Renal cortex interstitium (tissue), 11 donors: ENCODE results near the gene BICDL2. TPM values are rescaled to one million over a fixed set of nuclear protein-coding genes. Genes with fewer than 3 reads are reported as not detected.
A peak's percentile ranks its signal among the peaks of the same experiment; 100 is the strongest.

Experiments
- DNase-seq, 11 donors: peaks; one replicate each; pipeline ENCODE4 v3.0.0-alpha.2; 2013; ENCODE audit warnings: low read depth in 9 of 11, low spot score in 4 of 11; ENCODE audit errors: extremely low read depth in 1 of 11
- polyA plus RNA-seq, 3 donors: library from polyadenylated mRNA; unstranded; fragments of 120-200 nt; gene quantifications; one replicate each; pipeline ENCODE4 v1.2.1, GENCODE V29; 2013; ENCODE audit not compliant: insufficient read length in 3 of 3

Gene BICDL2
- polyA plus RNA-seq, 3 donors: 1.0 to 2.5 (median 2.0) TPM

- DNase-seq: peak in 10 of 11 donors; percentile 71 to 91 (median 86)
Observed at GRCh38 chr16:2980227-2981176, 56.2 kb downstream of the BICDL2 start, which contains the start of gene PKMYT1. Gene PKMYT1, minus strand, starts transcription at chr16:2980446. Its CDS starts 789 bp downstream, at chr16:2979657.

DNA sequence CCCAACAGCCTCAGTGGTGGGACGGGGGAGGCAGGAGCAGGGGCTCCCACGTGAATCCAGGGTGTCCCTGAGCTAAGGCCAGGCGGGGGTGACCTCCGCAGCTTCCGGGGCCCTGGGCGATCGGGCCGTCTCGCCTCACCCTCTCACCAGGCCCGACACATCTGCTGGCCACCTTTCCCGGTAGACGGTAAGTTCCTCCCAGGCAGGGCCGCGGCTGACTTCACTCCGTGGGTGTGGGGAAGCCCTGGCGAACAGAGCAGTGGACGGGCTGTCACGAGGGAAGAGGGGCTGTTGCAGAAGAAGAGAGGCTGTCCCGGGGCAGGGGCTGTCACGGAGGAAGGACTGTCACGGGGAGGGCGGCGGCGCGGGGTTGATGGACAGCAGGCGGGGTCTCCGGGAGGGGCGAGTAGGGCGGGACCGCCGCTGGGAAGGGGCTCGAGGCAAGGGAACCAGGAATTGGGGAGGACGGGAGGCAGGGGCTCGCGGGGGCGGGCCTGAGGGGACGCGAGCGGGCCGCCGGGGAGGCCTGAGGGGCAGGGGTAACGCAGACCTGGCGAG, 57.0 kb downstream of the BICDL2 start:
- no peak for DNase-seq

Other genes with a start within 250 kb of the BICDL2 start
- gene PRSS33, start 249.4 kb downstream of the BICDL2 start, polyA plus RNA-seq: under 1 TPM in 2 of 3 donors, not detected in 1; 0.22 to 0.24 TPM
- not detected for gene PRSS41, start 238.5 kb downstream of the BICDL2 start, polyA plus RNA-seq
- gene PRSS21, start 219.7 kb downstream of the BICDL2 start, polyA plus RNA-seq: under 1 TPM in 2 of 3 donors, not detected in 1; 0.30 to 0.49 TPM
- under 1 TPM in 1 of 3 donors, not detected in 2; 0.70 TPM for gene ZG16B, start 206.6 kb downstream of the BICDL2 start, polyA plus RNA-seq
- 10 to 100 TPM in 1 of 3 donors, 1 to 10 TPM in 2; 2.8 to 12.2 (median 7.7) TPM for gene PRSS22, start 178.8 kb downstream of the BICDL2 start, polyA plus RNA-seq
- 10 to 100 TPM; 15.5 to 30.4 (median 30.0) TPM for gene FLYWCH2, start 153.7 kb downstream of the BICDL2 start, polyA plus RNA-seq
- 10 to 100 TPM; 17.8 to 45.4 (median 31.1) TPM for gene FLYWCH1, start 125.0 kb downstream of the BICDL2 start, polyA plus RNA-seq
- gene KREMEN2, start 72.7 kb downstream of the BICDL2 start, polyA plus RNA-seq: 1 to 10 TPM; 1.3 to 2.6 (median 2.0) TPM
- gene PAQR4, start 67.6 kb downstream of the BICDL2 start, polyA plus RNA-seq: 10 to 100 TPM in 1 of 3 donors, 1 to 10 TPM in 2; 8.1 to 12.5 (median 8.3) TPM
- gene PKMYT1, start 56.5 kb downstream of the BICDL2 start, polyA plus RNA-seq: 10 to 100 TPM; 11.7 to 22.4 (median 18.8) TPM
- gene CLDN9, start 24.0 kb downstream of the BICDL2 start, polyA plus RNA-seq: 1 to 10 TPM; 1.7 to 3.2 (median 2.5) TPM
- gene CLDN6, start 18.8 kb downstream of the BICDL2 start, polyA plus RNA-seq: 10 to 100 TPM; 33.8 to 42.0 (median 34.4) TPM
- gene TNFRSF12A, start 16.6 kb downstream of the BICDL2 start, polyA plus RNA-seq: 10 to 100 TPM in 2 of 3 donors, 1 to 10 TPM in 1; 6.7 to 17.6 (median 12.9) TPM
- gene HCFC1R1, start 13.0 kb downstream of the BICDL2 start, polyA plus RNA-seq: 10 to 100 TPM; 59.0 to 77.2 (median 64.2) TPM
- 10 to 100 TPM; 28.2 to 35.9 (median 30.5) TPM for gene THOC6, start 12.9 kb downstream of the BICDL2 start, polyA plus RNA-seq
- 1 to 10 TPM; 1.4 to 2.9 (median 1.9) TPM for gene MMP25, start 9.6 kb upstream of the BICDL2 start, polyA plus RNA-seq
- 10 to 100 TPM; 26.8 to 38.3 (median 29.6) TPM for gene IL32, start 28.7 kb upstream of the BICDL2 start, polyA plus RNA-seq
- under 1 TPM in 2 of 3 donors, not detected in 1; 0.26 to 0.27 TPM for gene ZSCAN10, start 62.4 kb upstream of the BICDL2 start, polyA plus RNA-seq
- gene ZNF205, start 75.6 kb upstream of the BICDL2 start, polyA plus RNA-seq: 10 to 100 TPM; 14.2 to 18.3 (median 18.0) TPM
- gene ZNF213, start 98.1 kb upstream of the BICDL2 start, polyA plus RNA-seq: 10 to 100 TPM in 2 of 3 donors, 1 to 10 TPM in 1; 8.6 to 17.5 (median 13.3) TPM
- gene OR1F1, start 151.3 kb upstream of the BICDL2 start, polyA plus RNA-seq: not detected
- gene ZNF200, start 198.2 kb upstream of the BICDL2 start, polyA plus RNA-seq: 10 to 100 TPM; 12.4 to 15.7 (median 14.9) TPM
- under 1 TPM; 0.19 to 0.47 (median 0.24) TPM for gene MEFV, start 219.7 kb upstream of the BICDL2 start, polyA plus RNA-seq
- 10 to 100 TPM; 46.9 to 50.4 (median 49.5) TPM for gene ZNF263, start 246.5 kb upstream of the BICDL2 start, polyA plus RNA-seq